Heart left ventricle (tissue), 16 donors: ENCODE measurements around the gene FNDC3B. TPM values are rescaled to one million over a fixed set of nuclear protein-coding genes. Genes with fewer than 3 reads are reported as not detected.

Experiments
- ATAC-seq, 4 donors: fragments of 200-7000 bp; cut with Tn5 transposase; one replicate each; pipeline ENCODE4 v1.9.1; 2020 to 2022; ENCODE audit warnings: moderate library complexity in 4 of 4, mild to moderate bottlenecking in 3 of 4, moderate number of reproducible peaks in 1 of 4
- DNase-seq, 5 donors: peaks; one replicate each; pipeline ENCODE4 v3.0.0-alpha.2; 2020
- H3K27ac ChIP-seq, 12 donors: fragments of 200-600 bp; sonication (generic) in 4 of 12; one replicate each; pipeline versions ENCODE4 v1.5.0 to v1.8.0; 2016 to 2022; ENCODE audit warnings: mild to moderate bottlenecking in 2 of 12
- H3K27me3 ChIP-seq, 9 donors: fragments of 200-600 bp; sonication (generic) in 2 of 9; one replicate each; pipeline versions ENCODE4 v1.5.1 to v1.8.0; 2016 to 2022; ENCODE audit warnings: mild to moderate bottlenecking in 3 of 9
- H3K36me3 ChIP-seq, 9 donors: fragments of 200-600 bp; sonication (generic) in 2 of 9; one replicate each; pipeline versions ENCODE4 v1.5.0 to v1.8.0; 2018 to 2022; ENCODE audit warnings: mild to moderate bottlenecking in 2 of 9
- H3K4me1 ChIP-seq, 12 donors: fragments of 200-600 bp; sonication (generic) in 4 of 12; one replicate each; pipeline versions ENCODE4 v1.5.0 to v1.8.0; 2016 to 2022; ENCODE audit warnings: mild to moderate bottlenecking in 3 of 12
- H3K4me3 ChIP-seq, 12 donors: fragments of 200-600 bp; sonication (generic) in 4 of 12; one replicate each; pipeline versions ENCODE4 v1.5.0 to v1.8.0; 2017 to 2022; ENCODE audit warnings: mild to moderate bottlenecking in 9 of 12, moderate library complexity in 4 of 12
- H3K9me3 ChIP-seq, 12 donors: fragments of 200-600 bp; sonication (generic) in 4 of 12; one replicate each; pipeline versions ENCODE4 v1.5.0 to v1.8.0; 2016 to 2022; ENCODE audit warnings: mild to moderate bottlenecking in 1 of 12
- POLR2A ChIP-seq, 2 donors: fragments of 450-650 bp; IDR thresholded peaks; one replicate each; pipeline ENCODE4 v1.6.1; 2017; ENCODE audit warnings: antibody characterized with exemption in 2 of 2, mild to moderate bottlenecking in 2 of 2, moderate library complexity in 2 of 2
- WGBS, 4 donors: extraction: QIAGEN DNeasy Blood & Tissue Kit in 2 of 4; methylation state at CpG; one replicate each; pipeline versions ENCODE4 v1.1.5 to v1.1.7; 2013 to 2018; 5-methylcytosine and 5-hydroxymethylcytosine counted together
- intact Hi-C, 10 donors: fragments of 100-400 bp; cut with DNase I; formaldehyde crosslinking; loops; one replicate each; pipeline versions ENCODE4 v1.11.1 to v1.14.2; 2022
- polyA plus RNA-seq, 2 donors: library from polyadenylated mRNA; stranded (reverse); fragments of 200-250 nt; gene quantifications; one replicate each; pipeline ENCODE4 v1.2.3, GENCODE V29; 2013
- total RNA-seq, 9 donors: library from RNA; depleted of rRNA in 2 of 9; stranded (reverse); fragments of >200 nt in 2 of 9; fragmentation: NEBNext Ultra II Directional in 3 of 9; extraction: Animal tissue kit (Norgen Biotek cat#: 25700) in 3 of 9; gene quantifications; one replicate each; pipeline versions ENCODE4 v1.1.0 to v1.2.4, GENCODE V29; 2016 to 2023
- TF ChIP-seq, protein P1 (sequence below), 12 donors: fragments of 200-600 bp; sonication (generic) in 4 of 12; IDR thresholded peaks; one replicate each; pipeline versions ENCODE4 v1.5.0 to v1.8.0; 2018 to 2022; ENCODE audit warnings: antibody characterized with exemption in 12 of 12, mild to moderate bottlenecking in 5 of 12
- donor health status: ischemic (EF 13 %, LVEDD 7.1; RV severe dilation, severe dysfunction).
- donor health status: healthy with polysubstance abuse.
- donor health status: DM: no; HTN: yes; CAD: no.
- donor health status: DM: no; HTN: no; CAD: no.
- donor health status: ischemic (EF 25% LVEDD 6.9; RV normal size, moderate dysfunction).
- donor health status: ischemic (EF 25% LVEDD 5.7; RV mildly dilated, moderate dysfunction).
- donor health status: healthy.
- donor health status: DM: yes; HTN: yes; CAD: no.
- donor health status: ischemic (EF 35%, LVEDD 5.7; RV mildly dilated, moderate dysfunction).
- donor health status: nonischemic (EF 11% LVEDD 7.7; RV severe dilation, severe dysfunction).
- donor health status: DM: yes; HTN: yes; CAD: no.
- donor health status: PGD.
- donor health status: ischemic (EF 29% LVEDD 5.4; RV normal size, mild dysfunction).
- donor health status: nonischemic (EF 23%, LVEDD 6.1; RV moderate dilation, normal function).

FNDC3B gene
- total and polyA plus RNA-seq, 11 donors, result 9.4 to 113 (median 68.2) TPM

DNA sequence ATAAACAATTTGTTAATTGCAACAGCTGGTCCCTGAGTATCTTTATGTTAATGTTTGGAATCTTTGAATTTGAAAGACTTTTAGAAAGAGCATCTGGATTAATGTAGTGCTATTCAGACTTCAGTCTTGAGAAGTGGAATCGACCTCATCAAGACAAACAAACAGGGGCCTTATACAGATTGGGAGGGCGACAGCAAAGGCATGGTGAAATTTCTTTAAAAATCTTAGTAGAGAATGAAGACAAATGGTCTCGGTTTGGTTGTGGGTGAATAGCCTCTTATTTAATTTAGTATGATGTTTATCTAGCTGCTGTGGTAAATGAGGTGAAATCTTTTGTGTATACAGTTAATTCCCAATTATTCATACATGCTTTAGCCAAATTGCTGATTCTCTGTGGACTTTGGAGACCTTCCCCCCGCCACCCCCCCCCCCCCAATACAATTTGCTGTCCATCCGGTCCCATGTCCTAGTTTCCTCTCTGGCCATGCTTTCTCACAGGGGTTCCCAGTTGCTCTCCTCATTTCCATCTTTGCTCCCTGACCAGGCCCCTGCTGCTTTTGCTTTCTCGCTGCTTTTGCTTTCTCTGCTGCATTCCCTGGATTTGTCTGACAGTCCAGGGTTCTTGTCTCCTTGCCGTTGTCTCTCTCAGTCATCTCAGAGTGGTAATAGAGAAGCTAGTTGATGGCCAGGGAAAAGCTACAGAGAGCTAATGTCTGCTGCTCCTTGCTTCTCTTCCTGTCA is 135.3 kb downstream of the FNDC3B start:
- 43 to 57% (median 52%) methylated on average over 6 to 7 of the region's 7 CpGs for WGBS, 4 donors
- intact Hi-C loops, result no loop called here
- Histone ChIP-seq H3K9me3 (no peaks in the 10 kb centered on the region), H3K27me3 (no peaks in the 10 kb centered on the region), H3K4me3 (no peak overlapping the region), H3K36me3 (peaks cover 0 to 6% (median 0%) of the 10 kb centered on the region in 9 donors), H3K27ac (peak overlapping the region in 7 of 12 donors; percentile 21 to 79 (median 37)), H3K4me1 (peaks cover 0 to 97% (median 67%) of the 10 kb centered on the region in 12 donors)
- ATAC-seq, result peak in 1 of 4 donors; percentile 32
- TF ChIP-seq, protein P1, sequence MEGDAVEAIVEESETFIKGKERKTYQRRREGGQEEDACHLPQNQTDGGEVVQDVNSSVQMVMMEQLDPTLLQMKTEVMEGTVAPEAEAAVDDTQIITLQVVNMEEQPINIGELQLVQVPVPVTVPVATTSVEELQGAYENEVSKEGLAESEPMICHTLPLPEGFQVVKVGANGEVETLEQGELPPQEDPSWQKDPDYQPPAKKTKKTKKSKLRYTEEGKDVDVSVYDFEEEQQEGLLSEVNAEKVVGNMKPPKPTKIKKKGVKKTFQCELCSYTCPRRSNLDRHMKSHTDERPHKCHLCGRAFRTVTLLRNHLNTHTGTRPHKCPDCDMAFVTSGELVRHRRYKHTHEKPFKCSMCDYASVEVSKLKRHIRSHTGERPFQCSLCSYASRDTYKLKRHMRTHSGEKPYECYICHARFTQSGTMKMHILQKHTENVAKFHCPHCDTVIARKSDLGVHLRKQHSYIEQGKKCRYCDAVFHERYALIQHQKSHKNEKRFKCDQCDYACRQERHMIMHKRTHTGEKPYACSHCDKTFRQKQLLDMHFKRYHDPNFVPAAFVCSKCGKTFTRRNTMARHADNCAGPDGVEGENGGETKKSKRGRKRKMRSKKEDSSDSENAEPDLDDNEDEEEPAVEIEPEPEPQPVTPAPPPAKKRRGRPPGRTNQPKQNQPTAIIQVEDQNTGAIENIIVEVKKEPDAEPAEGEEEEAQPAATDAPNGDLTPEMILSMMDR (IDR thresholded peaks at IDR 0.05), result no peak
- TF ChIP-seq POLR2A (IDR thresholded peaks at IDR 0.05), result no peak
- no peak for DNase-seq

DNA sequence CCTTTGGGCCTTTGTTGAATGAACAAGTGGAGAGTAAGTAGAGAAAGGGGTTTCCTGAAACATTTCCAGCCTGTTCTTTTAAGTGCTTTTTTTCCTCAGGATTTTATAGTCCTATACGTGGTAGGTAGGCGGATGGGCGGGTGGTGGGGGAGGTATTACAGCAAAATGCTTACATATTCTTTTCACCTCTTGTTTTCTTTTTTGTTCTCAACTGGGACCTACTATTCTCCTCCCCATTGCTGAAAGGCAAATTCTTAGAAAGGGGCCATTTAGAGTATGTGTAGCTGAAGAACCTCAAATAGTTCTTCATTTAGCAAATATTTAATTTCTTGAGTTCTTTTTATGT is 135.8 kb downstream of the FNDC3B start:
- no peaks in the 10 kb centered on the region for H3K27me3 ChIP-seq
- H3K4me1 ChIP-seq, result peaks cover 0 to 97% (median 64%) of the 10 kb centered on the region in 12 donors
- peak overlapping the region in 7 of 12 donors; percentile 21 to 79 (median 37) for H3K27ac ChIP-seq
- intact Hi-C loops, result no loop called here
- ATAC-seq (no peak), DNase-seq (no peak)
- TF ChIP-seq, protein P1 (IDR thresholded peaks at IDR 0.05), result no peak
- no peak for TF ChIP-seq POLR2A (IDR thresholded peaks at IDR 0.05)
- WGBS, 4 donors, result 83 to 86% (median 85%) methylated on average over 3 of the region's 3 CpGs
- no peak overlapping the region for H3K4me3 ChIP-seq
- no peaks in the 10 kb centered on the region for H3K9me3 ChIP-seq
- H3K36me3 ChIP-seq, result peaks cover 0 to 6% (median 0%) of the 10 kb centered on the region in 9 donors

DNA sequence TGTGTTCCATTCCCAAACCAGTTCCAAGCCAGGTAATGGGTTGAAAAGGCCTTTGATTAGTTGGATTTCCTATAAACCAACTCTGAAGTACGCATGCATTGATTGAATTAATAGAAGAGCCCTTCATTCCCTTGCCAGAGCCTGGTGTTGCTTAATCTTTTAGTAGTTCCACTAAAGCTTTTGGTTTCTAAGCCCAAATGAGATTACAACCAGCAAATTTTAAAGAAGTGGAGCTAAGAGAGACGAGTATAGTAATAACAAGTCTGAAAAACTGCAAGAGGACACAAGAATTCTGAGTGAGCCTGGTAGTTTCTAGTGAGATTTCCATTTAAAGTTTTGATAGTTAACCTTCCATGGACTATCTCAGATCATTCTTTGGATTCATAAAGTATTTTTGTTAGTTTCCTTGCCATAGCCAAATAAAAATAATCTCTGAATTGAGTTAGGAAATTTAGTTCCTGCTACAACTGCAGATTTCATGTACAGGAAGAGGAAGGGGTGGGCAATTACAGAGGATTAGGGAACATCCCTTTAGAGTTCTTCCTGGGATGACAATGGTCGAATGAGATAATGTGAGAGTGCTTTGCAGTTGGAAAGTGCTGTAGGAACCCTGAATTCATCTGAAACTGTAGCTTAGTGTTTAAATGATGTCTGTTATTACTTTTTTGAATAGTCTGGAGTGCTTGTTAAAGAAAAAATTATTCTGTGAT is 136.8 kb downstream of the FNDC3B start:
- intact Hi-C loops, result no loop called here
- 53 to 71% (median 63%) methylated on average over 3 of the region's 3 CpGs for WGBS, 4 donors
- no peak for DNase-seq
- Histone ChIP-seq H3K9me3 (no peaks in the 10 kb centered on the region), H3K27ac (peak overlapping the region in 9 of 12 donors; percentile 20 to 79 (median 31)), H3K27me3 (no peaks in the 10 kb centered on the region), H3K4me1 (peaks cover 0 to 98% (median 61%) of the 10 kb centered on the region in 12 donors), H3K36me3 (no peaks in the 10 kb centered on the region), H3K4me3 (no peak overlapping the region)
- ATAC-seq, result peak in 2 of 4 donors; percentile 53 to 54
- TF ChIP-seq, protein P1 (IDR thresholded peaks at IDR 0.05), result no peak
- no peak for TF ChIP-seq POLR2A (IDR thresholded peaks at IDR 0.05)

DNA sequence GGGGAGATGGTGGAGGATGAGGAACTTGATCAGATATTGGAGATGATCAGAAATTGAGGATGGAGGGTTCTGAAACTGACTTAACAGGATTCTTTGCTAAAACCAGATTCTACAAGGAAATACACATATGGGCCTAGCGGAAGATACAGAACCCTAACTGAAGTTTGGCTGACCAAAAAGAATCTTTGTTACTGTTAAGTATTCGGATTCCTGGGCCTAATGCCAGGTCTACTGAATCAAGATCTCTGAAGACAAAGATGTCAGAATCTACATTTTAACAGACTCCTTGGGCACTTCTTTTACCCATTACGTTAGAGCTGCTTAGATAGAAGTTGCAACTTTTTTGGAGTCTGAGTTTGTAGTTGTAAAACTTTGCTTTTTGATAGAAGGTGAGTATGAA is 137.7 kb downstream of the FNDC3B start:
- 31 to 52% (median 38%) methylated on average over 3 of the region's 3 CpGs for WGBS, 4 donors
- H3K27me3 ChIP-seq, result no peaks in the 10 kb centered on the region
- no peaks in the 10 kb centered on the region for H3K9me3 ChIP-seq
- intact Hi-C loops, result no loop called here
- ATAC-seq (no peak), DNase-seq (peak in 1 of 5 donors; percentile 25)
- TF ChIP-seq POLR2A (IDR thresholded peaks at IDR 0.05), result no peak
- TF ChIP-seq, protein P1 (IDR thresholded peaks at IDR 0.05), result no peak
- H3K4me1 ChIP-seq, result peaks cover 3 to 98% (median 58%) of the 10 kb centered on the region in 12 donors
- no peaks in the 10 kb centered on the region for H3K36me3 ChIP-seq
- H3K4me3 ChIP-seq, result no peak overlapping the region
- peak overlapping the region in 4 of 12 donors; percentile 19 to 79 (median 24) for H3K27ac ChIP-seq
